ENCODE measurements around the gene SYNE1. TPM values are rescaled to one million over a fixed set of nuclear protein-coding genes. Genes with fewer than 3 reads are reported as not detected.
A peak's percentile ranks its signal among the peaks of the same experiment; 100 is the strongest.

SYNE1 gene
- total and polyA plus RNA-seq, 11 donors: 25.0 to 178 (median 112) TPM

DNA sequence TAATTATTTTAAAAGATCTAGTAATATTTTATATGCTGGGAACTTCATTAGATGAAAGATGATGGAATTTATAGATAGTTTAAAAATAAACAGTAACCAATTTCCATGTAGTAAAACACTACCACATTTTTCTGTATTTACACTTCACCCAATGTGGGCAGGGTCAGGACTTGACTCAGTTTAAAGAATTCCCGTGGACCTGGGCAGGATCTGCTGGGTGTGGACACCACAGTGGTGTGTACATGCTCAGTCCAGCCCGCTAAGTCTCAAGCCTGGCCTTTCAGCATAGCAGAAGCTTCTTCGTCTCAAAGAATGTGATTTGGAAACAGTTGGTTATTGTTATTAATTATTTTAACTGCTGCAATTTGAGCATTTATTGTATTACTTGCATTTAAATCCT lies 364.2 kb downstream of the SYNE1 start:
- TF ChIP-seq POLR2A (IDR thresholded peaks at IDR 0.05): no peak
- TF ChIP-seq, protein P1, sequence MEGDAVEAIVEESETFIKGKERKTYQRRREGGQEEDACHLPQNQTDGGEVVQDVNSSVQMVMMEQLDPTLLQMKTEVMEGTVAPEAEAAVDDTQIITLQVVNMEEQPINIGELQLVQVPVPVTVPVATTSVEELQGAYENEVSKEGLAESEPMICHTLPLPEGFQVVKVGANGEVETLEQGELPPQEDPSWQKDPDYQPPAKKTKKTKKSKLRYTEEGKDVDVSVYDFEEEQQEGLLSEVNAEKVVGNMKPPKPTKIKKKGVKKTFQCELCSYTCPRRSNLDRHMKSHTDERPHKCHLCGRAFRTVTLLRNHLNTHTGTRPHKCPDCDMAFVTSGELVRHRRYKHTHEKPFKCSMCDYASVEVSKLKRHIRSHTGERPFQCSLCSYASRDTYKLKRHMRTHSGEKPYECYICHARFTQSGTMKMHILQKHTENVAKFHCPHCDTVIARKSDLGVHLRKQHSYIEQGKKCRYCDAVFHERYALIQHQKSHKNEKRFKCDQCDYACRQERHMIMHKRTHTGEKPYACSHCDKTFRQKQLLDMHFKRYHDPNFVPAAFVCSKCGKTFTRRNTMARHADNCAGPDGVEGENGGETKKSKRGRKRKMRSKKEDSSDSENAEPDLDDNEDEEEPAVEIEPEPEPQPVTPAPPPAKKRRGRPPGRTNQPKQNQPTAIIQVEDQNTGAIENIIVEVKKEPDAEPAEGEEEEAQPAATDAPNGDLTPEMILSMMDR (IDR thresholded peaks at IDR 0.05): no peak
- no peaks in the 10 kb centered on the region for H3K9me3 ChIP-seq
- no peaks in the 10 kb centered on the region for H3K27me3 ChIP-seq
- H3K36me3 ChIP-seq: peaks cover 0 to 79% (median 68%) of the 10 kb centered on the region in 9 donors
- intact Hi-C loops (cut with DNase I): loop anchor here in 2 of 10 donors (5.0 to 10.0 kb wide), 4 partner anchors 58 to 578 kb away; no protein-coding TSS in a partner anchor
- WGBS, 4 donors: 29 to 51% (median 41%) methylated on average over 3 of the region's 3 CpGs
- ATAC-seq: peak; percentile 55 to 64 (median 59)
- H3K27ac ChIP-seq: peak overlapping the region; percentile 20 to 75 (median 68)
- peaks cover 6 to 50% (median 39%) of the 10 kb centered on the region in 12 donors for H3K4me1 ChIP-seq
- no peak overlapping the region for H3K4me3 ChIP-seq
- DNase-seq: peak in 1 of 5 donors; percentile 31

DNA sequence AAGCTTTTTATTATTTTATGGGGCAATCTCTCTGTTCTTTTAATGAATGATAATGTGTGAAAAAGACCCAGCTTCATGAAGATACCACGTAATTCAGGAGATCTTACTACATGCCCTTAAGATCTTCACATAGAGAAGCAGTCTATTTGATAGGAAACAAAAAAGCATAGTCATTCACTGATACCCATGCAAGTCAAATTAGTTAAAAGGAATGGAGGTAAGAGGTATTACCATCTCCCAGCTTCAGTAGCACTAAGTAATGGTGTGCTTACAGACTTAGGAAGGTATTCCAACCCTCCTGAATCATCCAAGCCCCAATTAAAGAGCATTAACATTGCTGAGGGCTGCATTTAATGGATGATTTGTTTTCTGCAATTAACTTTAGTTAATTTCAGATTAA lies 364.7 kb downstream of the SYNE1 start:
- no peaks in the 10 kb centered on the region for H3K27me3 ChIP-seq
- H3K4me3 ChIP-seq: no peak overlapping the region
- peaks cover 6 to 55% (median 41%) of the 10 kb centered on the region in 12 donors for H3K4me1 ChIP-seq
- peak in 3 of 4 donors; percentile 2 to 20 (median 16) for ATAC-seq
- H3K36me3 ChIP-seq: peaks cover 0 to 79% (median 68%) of the 10 kb centered on the region in 9 donors
- WGBS, 4 donors: 39 to 64% (median 53%) methylated on average over 1 of the region's 1 CpG
- H3K9me3 ChIP-seq: no peaks in the 10 kb centered on the region
- no peak for DNase-seq
- intact Hi-C loops (cut with DNase I): loop anchor here in 2 of 10 donors (5.0 to 10.0 kb wide), 4 partner anchors 58 to 578 kb away; no protein-coding TSS in a partner anchor
- H3K27ac ChIP-seq: peak overlapping the region; percentile 40 to 75 (median 68)
- TF ChIP-seq, protein P1 (IDR thresholded peaks at IDR 0.05): no peak
- TF ChIP-seq POLR2A (IDR thresholded peaks at IDR 0.05): no peak

DNA sequence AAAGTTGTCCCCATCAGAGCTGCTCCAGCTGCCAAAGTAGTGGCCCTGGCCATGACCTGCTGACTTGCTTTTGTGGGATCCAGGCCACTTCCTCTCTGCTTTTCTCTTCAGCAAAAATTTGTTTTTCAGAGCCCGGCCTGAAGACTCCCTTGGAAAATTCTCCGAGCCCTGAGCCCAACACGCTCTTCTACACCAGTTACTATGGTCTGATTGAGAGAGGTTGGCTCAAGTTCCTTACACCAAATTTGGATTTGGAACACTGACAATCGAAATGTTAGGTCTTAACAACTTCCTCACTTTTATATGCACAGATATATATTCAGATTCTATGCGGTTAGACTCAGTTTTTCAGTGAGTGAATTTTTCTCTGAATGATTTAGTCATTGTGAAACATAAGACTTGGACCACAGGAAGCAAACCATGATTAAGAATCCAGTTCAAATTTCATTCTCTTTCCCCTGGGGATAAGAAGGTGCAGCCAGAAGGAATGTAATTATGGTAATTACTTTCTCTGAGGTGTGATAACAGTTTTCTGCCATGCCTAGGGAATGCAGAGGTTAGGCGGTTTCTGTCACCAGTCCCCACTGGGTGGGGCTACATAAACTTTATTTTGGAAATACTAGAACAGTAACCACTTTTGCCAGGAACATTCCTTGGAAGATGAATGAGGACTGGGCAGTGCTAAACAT lies 365.2 kb downstream of the SYNE1 start:
- no peaks in the 10 kb centered on the region for H3K27me3 ChIP-seq
- WGBS, 4 donors: 15 to 37% (median 24%) methylated on average over 6 of the region's 6 CpGs
- ATAC-seq: peak; percentile 68 to 77 (median 71)
- H3K27ac ChIP-seq: peak overlapping the region; percentile 40 to 75 (median 68)
- H3K36me3 ChIP-seq: peaks cover 0 to 78% (median 68%) of the 10 kb centered on the region in 9 donors
- intact Hi-C loops (cut with DNase I): loop anchor here in 2 of 10 donors (5.0 to 10.0 kb wide), 4 partner anchors 57 to 577 kb away; no protein-coding TSS in a partner anchor
- TF ChIP-seq, protein P1 (IDR thresholded peaks at IDR 0.05): peak in 1 of 12 donors; percentile 5
- TF ChIP-seq POLR2A (IDR thresholded peaks at IDR 0.05): no peak
- peak in 4 of 5 donors; percentile 37 to 69 (median 55) for DNase-seq
- peak overlapping the region in 1 of 12 donors; percentile 19 for H3K4me3 ChIP-seq
- H3K4me1 ChIP-seq: peaks cover 6 to 56% (median 42%) of the 10 kb centered on the region in 12 donors
- H3K9me3 ChIP-seq: no peaks in the 10 kb centered on the region

DNA sequence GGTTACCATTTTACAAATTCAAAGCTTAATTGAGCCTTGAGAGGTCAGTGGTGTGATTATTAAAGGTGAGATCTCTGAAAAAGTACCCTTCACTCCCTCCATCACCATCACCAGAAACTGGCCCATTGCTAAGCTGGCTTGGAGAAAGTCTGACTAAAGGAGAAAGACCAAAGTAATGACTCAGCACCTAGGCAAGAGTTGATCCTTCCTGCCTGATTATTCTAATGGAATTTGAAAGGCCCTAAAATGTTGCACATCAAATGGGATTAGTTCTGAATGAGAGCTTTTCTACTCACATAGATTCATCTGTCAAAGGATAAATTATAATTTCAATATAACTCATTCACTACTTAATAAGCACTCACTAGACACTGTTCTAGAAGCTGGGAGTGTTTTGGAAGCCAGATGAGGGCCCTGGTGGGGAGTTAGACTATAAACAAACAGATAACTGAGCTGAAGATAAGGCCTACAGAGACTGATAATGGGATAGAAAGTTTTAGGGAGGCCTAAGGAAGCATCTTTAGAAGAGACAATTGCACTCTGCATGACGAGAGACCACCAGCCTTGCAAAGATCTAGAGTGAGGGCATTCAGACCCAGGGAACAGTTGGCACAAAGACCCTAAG lies 366.7 kb downstream of the SYNE1 start:
- no peak for ATAC-seq
- Histone ChIP-seq H3K27me3 (no peaks in the 10 kb centered on the region), H3K27ac (peak overlapping the region in 10 of 12 donors; percentile 3 to 75 (median 70)), H3K4me1 (peaks cover 6 to 66% (median 47%) of the 10 kb centered on the region in 12 donors), H3K36me3 (peaks cover 0 to 78% (median 61%) of the 10 kb centered on the region in 9 donors), H3K9me3 (no peaks in the 10 kb centered on the region), H3K4me3 (no peak overlapping the region)
- intact Hi-C loops (cut with DNase I): loop anchor here in 2 of 10 donors (5.0 to 10.0 kb wide), 4 partner anchors 56 to 576 kb away; no protein-coding TSS in a partner anchor
- no peak for DNase-seq
- 90 to 94% (median 92%) methylated on average over 1 of the region's 1 CpG for WGBS, 4 donors
- TF ChIP-seq POLR2A (IDR thresholded peaks at IDR 0.05): no peak
- TF ChIP-seq, protein P1 (IDR thresholded peaks at IDR 0.05): no peak

Data from heart left ventricle (tissue), 16 donors.